CD14-positive monocyte (primary cell): ENCODE results near the gene GAPDHS. TPM values are rescaled to one million over a fixed set of nuclear protein-coding genes. Genes with fewer than 3 reads are reported as not detected.

Source experiments
- DNase-seq, 3 donors: peaks; one replicate each; pipeline ENCODE4 v3.0.0-alpha.2; 2011 to 2022
- H2AFZ ChIP-seq: 2 replicates; pipeline ENCODE4 v1.6.0; 2012; ENCODE audit warnings: mild to moderate bottlenecking, low read depth, low read length, inconsistent platforms; ENCODE audit not compliant: insufficient read depth, poor library complexity, severe bottlenecking
- H3K27ac ChIP-seq, 2 donors: 1 replicate in 1 of 2; 2 replicates in 1 of 2; pipeline ENCODE4 v1.5.1; 2012 to 2013; ENCODE audit warnings: low read length in 2 of 2, control low read depth in 1 of 2, inconsistent platforms in 1 of 2, low read depth in 1 of 2, mild to moderate bottlenecking in 1 of 2
- H3K27me3 ChIP-seq, 2 donors: one replicate each; pipeline versions ENCODE4 v1.6.0 to v1.6.1; 2011 to 2013; ENCODE audit warnings: low read length in 2 of 2; ENCODE audit not compliant: control insufficient read depth in 2 of 2, insufficient read depth in 2 of 2
- H3K36me3 ChIP-seq, 2 donors: replicated peaks in 1 of 2; 1 replicate in 1 of 2; 2 replicates in 1 of 2; pipeline versions ENCODE4 v1.5.1 to v1.6.1; 2012 to 2013; ENCODE audit warnings: low read length in 2 of 2, control low read depth in 1 of 2, inconsistent platforms in 1 of 2, mild to moderate bottlenecking in 1 of 2; ENCODE audit not compliant: insufficient read depth in 2 of 2, control insufficient read depth in 1 of 2
- H3K4me1 ChIP-seq, 2 donors: 1 replicate in 1 of 2; 2 replicates in 1 of 2; pipeline versions ENCODE4 v1.5.1 to v1.6.1; 2012 to 2013; ENCODE audit warnings: low read length in 2 of 2, control low read depth in 1 of 2, inconsistent platforms in 1 of 2, mild to moderate bottlenecking in 1 of 2, moderate library complexity in 1 of 2; ENCODE audit not compliant: insufficient read depth in 2 of 2, control insufficient read depth in 1 of 2
- H3K4me2 ChIP-seq: replicated peaks from 2 replicates; pipeline ENCODE3; 2012; ENCODE audit warnings: low read length, moderate library complexity, mild to moderate bottlenecking; ENCODE audit not compliant: poor library complexity, severe bottlenecking; ENCODE audit errors: extremely low read depth
- H3K4me3 ChIP-seq, 3 experiments: fragments of 200-600 bp in 1 of 3; sonication (generic) in 1 of 3; replicated peaks in 1 of 3; 1 replicate in 2 of 3; 2 replicates in 1 of 3; pipeline ENCODE4 v1.5.1; 2011 to 2013; ENCODE audit warnings: low read length in 3 of 3, mild to moderate bottlenecking in 3 of 3, control low read depth in 2 of 3, low read depth in 2 of 3, inconsistent platforms in 1 of 3, moderate library complexity in 1 of 3
- H3K79me2 ChIP-seq: 2 replicates; pipeline ENCODE4 v1.6.0; 2012; ENCODE audit warnings: mild to moderate bottlenecking, control low read depth, inconsistent platforms, low read length, moderate library complexity; ENCODE audit not compliant: insufficient read depth
- H3K9ac ChIP-seq: 2 replicates; pipeline ENCODE4 v1.6.0; 2017; ENCODE audit warnings: low read length, mild to moderate bottlenecking; ENCODE audit not compliant: insufficient read depth, poor library complexity, severe bottlenecking
- H3K9me3 ChIP-seq, 2 donors: replicated peaks in 1 of 2; 1 replicate in 1 of 2; 2 replicates in 1 of 2; pipeline versions ENCODE4 v1.5.1 to v1.6.1; 2012 to 2013; ENCODE audit warnings: low read length in 2 of 2, control low read depth in 1 of 2; ENCODE audit not compliant: control insufficient read depth in 1 of 2, insufficient read depth in 1 of 2
- H4K20me1 ChIP-seq: 2 replicates; pipeline ENCODE4 v1.6.0; 2012; ENCODE audit warnings: mild to moderate bottlenecking, low read length, control low read depth, moderate library complexity; ENCODE audit not compliant: insufficient read depth
- H3K27ac Mint-ChIP-seq, 7 donors: one replicate each; pipeline ENCODE4 v1.8.0; 2020; ENCODE audit warnings: mild to moderate bottlenecking in 7 of 7, mixed read lengths in 7 of 7, moderate library complexity in 6 of 7, inconsistent platforms in 2 of 7
- H3K27me3 Mint-ChIP-seq, 3 donors: one replicate each; pipeline ENCODE4 v1.8.0; 2021 to 2022; ENCODE audit warnings: low read depth in 3 of 3, mild to moderate bottlenecking in 3 of 3, mixed read lengths in 3 of 3, moderate library complexity in 3 of 3, inconsistent platforms in 1 of 3
- H3K36me3 Mint-ChIP-seq, 2 donors: one replicate each; pipeline ENCODE4 v1.8.0; 2020; ENCODE audit warnings: mixed read lengths in 2 of 2, inconsistent platforms in 1 of 2, mild to moderate bottlenecking in 1 of 2
- H3K4me1 Mint-ChIP-seq: one replicate; pipeline ENCODE4 v1.8.0; 2020; ENCODE audit warnings: mild to moderate bottlenecking, mixed read lengths
- H3K4me3 Mint-ChIP-seq, 2 donors: one replicate each; pipeline ENCODE4 v1.8.0; 2020; ENCODE audit warnings: mild to moderate bottlenecking in 2 of 2, mixed read lengths in 2 of 2, moderate library complexity in 1 of 2
- H3K9me3 Mint-ChIP-seq, 7 donors: one replicate each; pipeline ENCODE4 v1.8.0; 2020 to 2022; ENCODE audit warnings: mixed read lengths in 7 of 7, mild to moderate bottlenecking in 6 of 7, moderate library complexity in 6 of 7, inconsistent platforms in 2 of 7
- WGBS: methylation state at CpG from one replicate; pipeline ENCODE4 v1.1.5; 2013; ENCODE audit warnings: missing lambda C conversion rate; ENCODE audit not compliant: insufficient coverage; 5-methylcytosine and 5-hydroxymethylcytosine counted together
- intact Hi-C, 2 donors: fragments of 100-400 bp; cut with micrococcal nuclease; formaldehyde crosslinking; loops; one replicate each; pipeline versions ENCODE4 v1.15.0 to v1.15.1; 2023
- polyA plus RNA-seq, 3 donors: library from polyadenylated mRNA; depleted of rRNA in 1 of 3; unstranded in 2 of 3; stranded (reverse) in 1 of 3; fragments of 300-500 nt in 2 of 3; fragments of >200 nt in 1 of 3; fragmentation: Illumina TruSeq in 2 of 3; gene quantifications; 1 replicate in 2 of 3; 2 replicates in 1 of 3; pipeline ENCODE4 v1.2.3, GENCODE V29; 2012 to 2021
- TF ChIP-seq, protein P1 (sequence below): fragments of 200-600 bp; IDR thresholded peaks from one replicate; pipeline ENCODE4 v1.8.0; 2022; ENCODE audit warnings: antibody characterized with exemption, mild to moderate bottlenecking

GAPDHS gene
- polyA plus RNA-seq, 3 donors: not detected

- Histone ChIP-seq H3K9ac (no peak overlapping the region), H3K79me2 (no peaks in the 10 kb centered on the region), H3K4me1 (peaks cover 0 to 4% of the 10 kb centered on the region in 2 donors), H3K4me3 (no peak overlapping the region), H2AFZ (no peak overlapping the region), H4K20me1 (no peaks in the 10 kb centered on the region), H3K27me3 (peaks cover 18 to 48% of the 10 kb centered on the region in 2 donors), H3K4me2 (no peak overlapping the region), H3K27ac (no peak overlapping the region), H3K36me3 (no peaks in the 10 kb centered on the region), H3K9me3 (no peaks in the 10 kb centered on the region)
- Mint-ChIP-seq H3K9me3 (peaks cover 0 to 2% (median 0%) of the 10 kb centered on the region in 7 donors), H3K4me3 (peak overlapping the region in 1 of 2 donors; percentile 71), H3K4me1 (peaks cover 7% of the 10 kb centered on the region), H3K27me3 (peaks cover 55 to 72% (median 63%) of the 10 kb centered on the region in 3 donors), H3K27ac (no peak overlapping the region), H3K36me3 (peaks cover 0 to 1% of the 10 kb centered on the region in 2 donors)
- intact Hi-C loops: loop anchor here (2.0 kb wide), 1 partner anchor 206 kb away; no protein-coding TSS in a partner anchor
- TF ChIP-seq, protein P1, sequence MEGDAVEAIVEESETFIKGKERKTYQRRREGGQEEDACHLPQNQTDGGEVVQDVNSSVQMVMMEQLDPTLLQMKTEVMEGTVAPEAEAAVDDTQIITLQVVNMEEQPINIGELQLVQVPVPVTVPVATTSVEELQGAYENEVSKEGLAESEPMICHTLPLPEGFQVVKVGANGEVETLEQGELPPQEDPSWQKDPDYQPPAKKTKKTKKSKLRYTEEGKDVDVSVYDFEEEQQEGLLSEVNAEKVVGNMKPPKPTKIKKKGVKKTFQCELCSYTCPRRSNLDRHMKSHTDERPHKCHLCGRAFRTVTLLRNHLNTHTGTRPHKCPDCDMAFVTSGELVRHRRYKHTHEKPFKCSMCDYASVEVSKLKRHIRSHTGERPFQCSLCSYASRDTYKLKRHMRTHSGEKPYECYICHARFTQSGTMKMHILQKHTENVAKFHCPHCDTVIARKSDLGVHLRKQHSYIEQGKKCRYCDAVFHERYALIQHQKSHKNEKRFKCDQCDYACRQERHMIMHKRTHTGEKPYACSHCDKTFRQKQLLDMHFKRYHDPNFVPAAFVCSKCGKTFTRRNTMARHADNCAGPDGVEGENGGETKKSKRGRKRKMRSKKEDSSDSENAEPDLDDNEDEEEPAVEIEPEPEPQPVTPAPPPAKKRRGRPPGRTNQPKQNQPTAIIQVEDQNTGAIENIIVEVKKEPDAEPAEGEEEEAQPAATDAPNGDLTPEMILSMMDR: peak; percentile 68
- no peak for DNase-seq
- 18% methylated on average over 11 of the region's 15 CpGs for WGBS
Measured at GRCh38 chr19:35510626-35510964, 22.7 kb upstream of the GAPDHS start.

DNA sequence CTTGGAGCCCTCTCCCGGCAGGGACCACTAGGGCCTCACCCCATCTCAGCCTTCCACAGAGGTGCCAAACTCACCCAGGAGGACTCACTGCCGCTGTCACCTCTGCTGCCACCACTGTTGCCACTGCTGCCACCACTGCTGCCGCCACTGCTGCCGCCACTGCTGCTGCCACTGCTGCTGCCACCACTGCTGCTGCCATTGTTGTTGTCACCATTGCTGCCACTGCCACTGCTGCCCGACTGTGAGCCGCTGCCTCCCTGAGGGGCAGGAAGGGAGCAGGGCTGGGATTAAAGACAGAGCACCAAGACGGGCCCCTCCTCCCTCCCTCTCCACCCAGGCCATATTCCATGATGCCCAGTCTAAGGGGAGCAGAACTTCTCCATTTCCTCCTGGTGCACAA lies 21.9 kb upstream of the GAPDHS start:
- peaks cover 0 to 2% (median 0%) of the 10 kb centered on the region in 7 donors for H3K9me3 Mint-ChIP-seq
- H3K9ac ChIP-seq: no peak overlapping the region
- H3K27me3 Mint-ChIP-seq: peaks cover 52 to 69% (median 56%) of the 10 kb centered on the region in 3 donors
- H4K20me1 ChIP-seq: no peaks in the 10 kb centered on the region
- H3K4me3 ChIP-seq: no peak overlapping the region
- H3K9me3 ChIP-seq: no peaks in the 10 kb centered on the region
- no peaks in the 10 kb centered on the region for H3K36me3 ChIP-seq
- H3K4me1 Mint-ChIP-seq: peaks cover 7% of the 10 kb centered on the region
- H3K79me2 ChIP-seq: no peaks in the 10 kb centered on the region
- peaks cover 0 to 1% of the 10 kb centered on the region in 2 donors for H3K36me3 Mint-ChIP-seq
- no peak for DNase-seq
- peaks cover 18 to 47% of the 10 kb centered on the region in 2 donors for H3K27me3 ChIP-seq
- H3K4me1 ChIP-seq: peaks cover 0 to 4% of the 10 kb centered on the region in 2 donors
- 87% methylated on average over 7 of the region's 7 CpGs for WGBS
- H3K4me2 ChIP-seq: no peak overlapping the region
- no peak overlapping the region for H3K4me3 Mint-ChIP-seq
- H3K27ac Mint-ChIP-seq: peak overlapping the region in 1 of 7 donors; percentile 72
- no peak overlapping the region for H3K27ac ChIP-seq
- intact Hi-C loops: loop anchor here (2.0 kb wide), 1 partner anchor 205 kb away; no protein-coding TSS in a partner anchor
- H2AFZ ChIP-seq: no peak overlapping the region
- TF ChIP-seq, protein P1: no peak
